Adipocyte (in vitro differentiated cells): ENCODE measurements around the gene RNF113B.

Experiments used
- DNase-seq: peaks from one replicate; pipeline ENCODE4 v3.0.0-alpha.2; 2015; ENCODE audit warnings: low read depth
- H3K27me3 ChIP-seq: replicated peaks from 2 replicates; pipeline ENCODE4 v1.7.0; 2013; ENCODE audit warnings: mild to moderate bottlenecking, low read length, moderate library complexity; ENCODE audit not compliant: control insufficient read depth, insufficient read depth
- H3K36me3 ChIP-seq: 2 replicates; pipeline ENCODE4 v1.7.0; 2013; ENCODE audit warnings: low read length, mild to moderate bottlenecking, moderate library complexity; ENCODE audit not compliant: control insufficient read depth, insufficient read depth, severe bottlenecking
- H3K4me1 ChIP-seq: 2 replicates; pipeline ENCODE4 v1.7.0; 2013; ENCODE audit warnings: mild to moderate bottlenecking, low read length, moderate library complexity; ENCODE audit not compliant: control insufficient read depth, insufficient read depth
- H3K4me3 ChIP-seq: 2 replicates; pipeline ENCODE4 v1.7.0; 2013; ENCODE audit warnings: mild to moderate bottlenecking, low read length, moderate library complexity
- H3K9ac ChIP-seq: 2 replicates; pipeline ENCODE4 v1.7.0; 2013; ENCODE audit warnings: mild to moderate bottlenecking, low read length, moderate library complexity
- H3K9me3 ChIP-seq: 2 replicates; pipeline ENCODE4 v1.7.0; 2013; ENCODE audit warnings: mild to moderate bottlenecking, low read length, moderate library complexity; ENCODE audit not compliant: control insufficient read depth

RNF113B gene

DNA sequence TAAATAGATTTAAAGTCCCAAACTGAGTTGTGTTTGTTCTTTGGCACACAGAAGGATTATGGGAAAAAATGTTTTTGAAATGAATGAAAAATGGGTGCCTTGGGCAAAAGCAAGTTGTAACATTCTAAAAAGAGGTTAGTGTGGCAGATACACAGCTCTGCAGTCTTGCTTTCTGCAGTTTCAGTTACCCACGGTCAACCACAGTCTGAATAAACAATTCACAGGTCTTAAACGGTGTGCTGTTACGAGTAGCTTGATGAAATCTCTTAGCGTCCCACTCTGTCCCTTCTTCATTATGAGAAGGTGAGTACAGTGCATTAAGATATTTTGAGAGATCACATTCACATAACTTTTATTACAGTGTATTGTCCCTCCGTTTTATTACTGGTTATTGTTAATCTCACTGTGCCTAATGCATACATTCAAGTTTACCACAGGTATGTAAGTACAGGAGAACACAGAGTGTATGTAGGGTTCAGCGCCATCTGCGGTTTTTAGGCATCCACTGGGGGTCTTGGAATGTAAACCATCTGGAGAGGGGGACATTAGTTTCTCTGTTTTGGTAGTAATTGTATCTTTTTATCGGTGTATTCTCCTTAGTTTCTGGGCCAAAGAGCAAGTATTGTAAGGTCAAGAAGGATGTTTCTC is 26.1 kb downstream of the RNF113B start:
- no peak for DNase-seq
- H3K4me3 ChIP-seq: no peak overlapping the region
- peaks cover 2% of the 10 kb centered on the region for H3K4me1 ChIP-seq
- H3K27me3 ChIP-seq: no peaks in the 10 kb centered on the region
- H3K9me3 ChIP-seq: no peaks in the 10 kb centered on the region
- no peaks in the 10 kb centered on the region for H3K36me3 ChIP-seq
- H3K9ac ChIP-seq: no peak overlapping the region

DNA sequence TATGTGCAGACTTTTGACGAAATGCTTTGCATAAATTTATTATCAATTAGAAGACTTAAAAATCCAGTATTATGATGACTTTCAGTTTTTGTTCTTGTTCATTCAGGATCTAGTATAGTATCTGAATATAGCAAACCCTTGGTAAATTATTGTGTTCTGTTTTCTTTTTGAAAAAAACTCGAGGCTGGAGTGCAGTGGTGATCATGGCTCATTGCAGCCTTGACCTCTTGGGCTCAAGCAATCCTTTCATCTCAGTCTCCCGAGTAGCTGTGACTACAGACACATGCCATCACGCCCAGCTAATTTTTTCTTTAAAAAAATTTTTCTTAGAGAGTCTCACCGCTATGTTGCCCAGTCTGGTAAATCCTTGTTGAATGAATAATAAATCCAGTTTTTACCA is 29.5 kb downstream of the RNF113B start:
- Histone ChIP-seq H3K9me3 (no peaks in the 10 kb centered on the region), H3K36me3 (no peaks in the 10 kb centered on the region), H3K27me3 (no peaks in the 10 kb centered on the region), H3K9ac (no peak overlapping the region), H3K4me1 (peaks cover 13% of the 10 kb centered on the region), H3K4me3 (no peak overlapping the region)
- no peak for DNase-seq

DNA sequence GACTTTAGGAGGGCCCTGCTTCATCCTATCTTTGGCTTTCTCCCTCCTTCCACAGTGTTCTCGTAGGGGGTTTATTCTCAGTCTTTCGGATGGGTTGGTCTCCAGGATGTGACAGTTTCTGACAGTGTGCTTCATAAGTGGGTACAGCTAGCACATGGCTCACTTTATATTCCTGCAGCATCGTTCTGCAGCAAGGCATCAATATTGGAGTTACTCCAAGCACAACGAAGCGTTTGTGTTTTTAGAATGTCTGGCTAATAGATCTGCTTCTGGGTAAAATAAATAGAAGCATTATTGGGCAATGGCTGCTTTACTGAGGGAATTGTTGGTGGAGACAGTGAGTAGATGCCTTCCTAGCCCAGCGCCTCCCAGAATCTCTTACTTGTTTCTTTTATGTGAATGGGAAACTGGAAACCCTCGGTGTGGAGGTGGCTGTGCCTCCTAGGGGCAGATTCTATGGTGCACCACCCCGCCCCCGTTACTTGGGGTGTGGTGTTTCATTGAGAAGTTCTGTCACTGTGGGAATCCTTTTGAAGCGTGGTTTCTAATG is 32.2 kb downstream of the RNF113B start:
- no peaks in the 10 kb centered on the region for H3K36me3 ChIP-seq
- H3K4me3 ChIP-seq: peak overlapping the region; percentile 90
- peaks cover 13% of the 10 kb centered on the region for H3K4me1 ChIP-seq
- H3K9me3 ChIP-seq: no peaks in the 10 kb centered on the region
- no peaks in the 10 kb centered on the region for H3K27me3 ChIP-seq
- peak; percentile 67 for DNase-seq
- H3K9ac ChIP-seq: peak overlapping the region; percentile 89

DNA sequence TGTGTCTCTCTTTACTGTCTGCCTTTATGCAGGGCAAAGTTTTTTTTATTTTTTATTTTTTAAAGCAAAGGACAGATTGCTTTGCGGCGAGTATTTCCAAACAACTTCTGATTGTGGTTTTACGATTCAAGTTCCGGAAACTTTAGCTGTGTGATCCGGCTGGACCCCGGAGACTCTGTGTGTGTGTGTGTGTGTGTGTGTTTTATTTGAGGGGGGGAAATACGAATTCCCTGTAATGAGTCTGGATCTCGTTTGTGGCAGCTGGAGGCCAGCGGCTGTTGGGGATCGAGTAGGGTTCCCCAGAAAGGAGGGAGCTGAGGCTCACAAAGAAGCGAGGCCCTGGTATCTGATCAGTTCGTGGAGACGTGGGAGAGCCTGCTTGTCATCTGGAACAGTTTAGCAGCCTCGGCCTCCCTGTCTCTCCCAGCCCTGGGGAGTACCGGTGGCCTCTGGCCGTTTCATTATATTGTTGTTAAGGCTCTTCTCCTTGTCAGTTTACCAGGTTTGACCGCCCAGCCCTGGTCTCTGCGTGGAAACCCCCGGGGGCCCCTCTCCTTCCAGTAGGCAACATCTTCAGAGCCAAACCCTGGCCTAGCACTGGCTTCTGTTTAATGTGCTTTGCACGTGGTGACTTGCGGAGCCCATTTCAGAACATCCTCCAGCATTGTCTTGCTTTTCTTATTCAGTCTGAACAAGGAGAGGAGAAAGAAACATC is 32.9 kb downstream of the RNF113B start:
- Histone ChIP-seq H3K9ac (peak overlapping the region; percentile 89), H3K27me3 (no peaks in the 10 kb centered on the region), H3K4me3 (peak overlapping the region; percentile 90), H3K4me1 (peaks cover 13% of the 10 kb centered on the region), H3K36me3 (no peaks in the 10 kb centered on the region), H3K9me3 (no peaks in the 10 kb centered on the region)
- DNase-seq: peak; percentile 79

DNA sequence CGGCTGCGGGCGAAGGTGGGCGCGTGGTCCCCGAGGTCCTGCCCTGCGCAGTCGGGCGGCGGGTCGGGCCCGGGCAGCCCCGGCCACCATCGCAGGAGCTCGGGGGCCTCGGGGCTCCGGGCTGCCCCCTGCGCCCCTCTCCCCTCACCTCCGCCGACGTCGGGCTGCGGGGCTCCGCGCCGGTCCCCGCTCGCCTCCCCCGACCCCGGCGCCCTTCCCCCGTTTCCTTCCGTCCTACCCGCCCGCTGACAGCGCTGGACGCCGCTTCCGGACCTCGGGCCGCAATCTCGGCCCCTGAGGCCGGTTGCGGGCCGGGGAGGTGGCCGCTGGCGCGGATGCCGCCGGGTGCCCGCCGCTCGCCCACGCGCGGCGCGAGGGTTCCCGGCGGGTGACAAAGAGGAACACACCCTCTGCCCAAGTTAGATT is 33.5 kb downstream of the RNF113B start:
- Histone ChIP-seq H3K36me3 (no peaks in the 10 kb centered on the region), H3K27me3 (no peaks in the 10 kb centered on the region), H3K9ac (peak overlapping the region; percentile 89), H3K9me3 (no peaks in the 10 kb centered on the region), H3K4me3 (peak overlapping the region; percentile 90), H3K4me1 (peaks cover 13% of the 10 kb centered on the region)
- peak; percentile 69 for DNase-seq

DNA sequence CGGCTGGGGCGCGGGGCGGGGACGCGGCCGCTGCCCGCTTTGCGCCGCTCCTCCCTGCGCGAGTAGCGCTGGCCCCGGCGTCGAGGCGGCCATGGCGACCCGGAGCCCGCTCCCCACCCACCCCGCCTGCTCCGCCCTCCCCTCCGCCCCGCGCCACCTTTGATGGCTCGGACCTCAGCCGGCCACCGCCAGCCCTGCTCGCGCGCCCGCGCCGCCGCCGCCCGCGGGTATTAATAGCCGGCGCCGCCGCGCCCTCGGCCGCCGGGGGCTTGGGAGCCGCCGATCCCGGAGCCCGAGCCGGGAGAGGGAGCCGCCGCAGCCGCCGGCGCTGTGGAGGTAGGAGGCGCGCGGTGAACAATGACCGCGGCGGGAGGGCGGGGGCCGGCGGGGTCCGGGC is 33.9 kb downstream of the RNF113B start:
- no peak for DNase-seq
- H3K27me3 ChIP-seq: no peaks in the 10 kb centered on the region
- H3K36me3 ChIP-seq: no peaks in the 10 kb centered on the region
- peak overlapping the region; percentile 90 for H3K4me3 ChIP-seq
- peak overlapping the region; percentile 89 for H3K9ac ChIP-seq
- no peaks in the 10 kb centered on the region for H3K9me3 ChIP-seq
- H3K4me1 ChIP-seq: peaks cover 13% of the 10 kb centered on the region

DNA sequence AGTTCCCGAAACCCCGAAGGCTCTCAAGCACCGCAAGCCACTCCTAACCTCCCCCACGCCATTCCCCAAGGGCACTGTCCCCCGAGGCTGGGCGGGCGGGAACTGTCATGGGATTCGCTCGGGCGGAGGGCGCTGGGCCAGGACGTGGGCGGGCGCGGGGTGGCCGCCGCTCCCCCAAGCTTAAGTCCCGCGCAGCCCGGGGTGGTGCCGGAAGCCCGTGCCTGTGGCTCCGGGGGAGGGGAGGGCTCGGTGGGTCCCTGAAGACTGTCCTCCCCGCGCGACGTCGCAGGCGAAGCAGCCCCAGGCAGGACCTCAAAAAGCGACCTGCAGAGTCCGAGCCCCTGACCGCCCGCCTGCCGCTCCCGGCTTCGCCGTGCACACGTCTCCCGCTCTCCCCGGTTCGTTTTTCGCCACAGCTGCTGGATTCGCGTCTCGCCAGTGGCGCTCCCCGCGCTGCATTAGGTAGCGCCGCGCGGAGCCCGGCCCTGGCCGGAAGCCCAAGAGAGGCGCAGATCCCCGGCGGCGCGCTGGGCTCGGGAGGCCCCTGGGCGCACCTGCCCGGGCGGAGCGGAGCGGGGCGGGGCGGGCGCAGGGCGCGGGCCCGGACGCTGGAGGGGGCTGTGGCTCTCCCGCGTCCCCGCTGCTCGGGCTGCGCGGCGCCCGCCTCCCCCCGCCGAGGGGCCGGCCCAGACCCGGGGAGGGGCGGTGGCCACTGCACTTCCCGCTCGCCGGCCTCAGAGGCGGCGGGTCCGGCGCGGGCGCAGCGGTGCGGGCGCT is 34.5 kb downstream of the RNF113B start, which contains the start of gene FARP1:
FARP1 (plus strand) TSS at position 715 of the 777 bp plus-strand sequence. CDS start 70,149 bp downstream, outside the sequence.
- Histone ChIP-seq H3K36me3 (no peaks in the 10 kb centered on the region), H3K4me3 (peak within 1 kb of the TSS; percentile 90), H3K9me3 (no peaks in the 10 kb centered on the region), H3K27me3 (no peaks in the 10 kb centered on the region), H3K4me1 (peaks cover 13% of the 10 kb centered on the region), H3K9ac (peak within 1 kb of the TSS; percentile 89)
- peak; percentile 87 for DNase-seq

DNA sequence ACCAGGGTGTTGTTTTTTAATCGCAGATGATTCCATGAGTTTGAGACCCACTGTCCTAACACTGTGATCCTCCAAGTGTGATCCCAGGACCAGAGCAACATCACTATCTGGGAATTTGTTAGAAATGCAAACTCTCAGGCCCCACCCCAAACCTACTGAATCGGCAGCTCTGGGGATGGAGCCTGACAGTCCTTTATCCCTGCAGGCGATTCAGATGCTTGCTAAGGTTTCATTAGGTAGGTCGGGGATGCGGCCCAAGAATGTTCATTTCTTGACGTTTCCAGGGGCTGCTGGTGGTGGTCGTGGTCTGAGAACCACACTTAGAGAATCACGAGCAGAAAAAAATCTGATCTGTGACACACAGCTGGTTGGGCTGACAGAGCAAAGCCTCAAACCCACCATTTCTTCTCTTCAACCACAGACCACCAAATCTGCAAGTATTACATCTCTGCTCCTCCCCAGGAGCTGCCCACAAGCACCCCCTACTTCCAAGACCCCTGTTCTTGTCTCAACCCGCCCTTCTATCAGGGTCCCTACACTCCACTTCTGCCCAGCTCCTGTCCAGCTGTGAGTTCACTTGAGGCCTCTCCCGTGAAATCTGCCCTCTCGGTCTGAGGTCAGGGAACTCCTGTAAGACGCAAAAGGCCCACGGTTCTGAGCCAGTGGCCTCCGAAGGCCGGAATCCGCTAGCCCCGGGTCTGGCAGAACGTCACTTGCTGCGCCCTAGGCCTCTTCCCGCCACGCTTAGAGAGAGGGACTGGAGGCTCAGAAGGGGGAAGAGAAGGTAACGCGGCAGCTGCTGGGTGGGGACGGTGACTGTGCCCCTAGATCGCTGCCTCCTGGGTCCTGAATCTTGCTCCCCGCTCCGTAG is 35.3 kb downstream of the RNF113B start:
- no peaks in the 10 kb centered on the region for H3K36me3 ChIP-seq
- H3K9ac ChIP-seq: no peak overlapping the region
- no peaks in the 10 kb centered on the region for H3K27me3 ChIP-seq
- no peaks in the 10 kb centered on the region for H3K9me3 ChIP-seq
- peak overlapping the region; percentile 79 for H3K4me3 ChIP-seq
- peaks cover 13% of the 10 kb centered on the region for H3K4me1 ChIP-seq
- no peak for DNase-seq

DNA sequence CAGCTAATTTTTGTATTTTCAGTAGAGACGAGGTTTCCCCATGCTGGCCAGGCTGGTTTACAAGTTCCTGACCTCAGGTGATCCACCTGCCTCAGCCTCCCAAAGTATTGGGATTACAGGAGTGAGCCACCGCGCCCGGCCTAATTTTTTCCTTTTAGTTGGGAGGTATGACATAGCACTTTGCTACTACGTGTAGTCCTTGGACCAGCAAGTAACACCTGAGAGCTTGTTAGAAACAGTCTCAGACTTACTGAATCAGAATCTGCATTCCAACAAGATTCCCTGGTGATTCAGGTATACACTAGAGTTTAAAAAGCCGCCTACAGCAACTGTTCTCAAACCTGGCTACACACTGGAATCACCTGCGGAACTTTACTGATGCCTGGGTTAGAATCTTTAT is 36.0 kb downstream of the RNF113B start:
- DNase-seq: no peak
- Histone ChIP-seq H3K4me3 (no peak overlapping the region), H3K36me3 (no peaks in the 10 kb centered on the region), H3K9ac (no peak overlapping the region), H3K9me3 (no peaks in the 10 kb centered on the region), H3K27me3 (no peaks in the 10 kb centered on the region), H3K4me1 (peaks cover 13% of the 10 kb centered on the region)

DNA sequence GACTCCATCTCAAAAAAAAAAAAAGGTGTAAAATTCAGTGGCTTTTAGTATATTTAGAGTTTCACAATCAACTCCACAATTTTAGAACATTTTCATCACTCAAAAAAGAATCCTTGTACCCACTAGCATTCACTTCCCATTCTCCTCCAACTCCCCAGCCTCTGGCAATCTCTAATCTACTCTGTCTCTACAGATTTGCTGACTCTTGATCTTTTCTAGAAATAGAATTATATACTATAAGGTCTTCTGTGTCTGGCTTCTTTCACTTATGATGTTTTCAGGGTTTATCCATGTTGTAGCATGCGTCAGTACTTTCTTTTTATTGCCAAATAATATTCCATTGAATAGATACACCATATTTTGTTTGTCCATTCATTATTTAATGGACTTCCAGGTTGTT is 42.2 kb downstream of the RNF113B start:
- DNase-seq: no peak
- no peak overlapping the region for H3K9ac ChIP-seq
- no peaks in the 10 kb centered on the region for H3K4me1 ChIP-seq
- H3K27me3 ChIP-seq: no peaks in the 10 kb centered on the region
- H3K4me3 ChIP-seq: no peak overlapping the region
- H3K36me3 ChIP-seq: no peaks in the 10 kb centered on the region
- no peaks in the 10 kb centered on the region for H3K9me3 ChIP-seq
